Thyroid gland (tissue), 4 donors: Measurements from ENCODE around the gene SDHA.

Experiments used
- POLR2A ChIP-seq, 2 donors: fragments of 450-650 bp; IDR thresholded peaks; one replicate each; pipeline ENCODE4 v1.6.1; 2017; ENCODE audit warnings: antibody characterized with exemption in 2 of 2, mild to moderate bottlenecking in 2 of 2, moderate library complexity in 1 of 2
- TF ChIP-seq, protein P1 (sequence below), 6 experiments: fragments of 200-600 bp in 3 of 6; fragments of 450-650 bp in 3 of 6; sonication (generic) in 3 of 6; IDR thresholded peaks; one replicate each; pipeline ENCODE4 v1.5.1; 2016 to 2019; ENCODE audit warnings: antibody characterized with exemption in 6 of 6, mild to moderate bottlenecking in 2 of 6, inconsistent platforms in 1 of 6, moderate library complexity in 1 of 6

- TF ChIP-seq, protein P1, sequence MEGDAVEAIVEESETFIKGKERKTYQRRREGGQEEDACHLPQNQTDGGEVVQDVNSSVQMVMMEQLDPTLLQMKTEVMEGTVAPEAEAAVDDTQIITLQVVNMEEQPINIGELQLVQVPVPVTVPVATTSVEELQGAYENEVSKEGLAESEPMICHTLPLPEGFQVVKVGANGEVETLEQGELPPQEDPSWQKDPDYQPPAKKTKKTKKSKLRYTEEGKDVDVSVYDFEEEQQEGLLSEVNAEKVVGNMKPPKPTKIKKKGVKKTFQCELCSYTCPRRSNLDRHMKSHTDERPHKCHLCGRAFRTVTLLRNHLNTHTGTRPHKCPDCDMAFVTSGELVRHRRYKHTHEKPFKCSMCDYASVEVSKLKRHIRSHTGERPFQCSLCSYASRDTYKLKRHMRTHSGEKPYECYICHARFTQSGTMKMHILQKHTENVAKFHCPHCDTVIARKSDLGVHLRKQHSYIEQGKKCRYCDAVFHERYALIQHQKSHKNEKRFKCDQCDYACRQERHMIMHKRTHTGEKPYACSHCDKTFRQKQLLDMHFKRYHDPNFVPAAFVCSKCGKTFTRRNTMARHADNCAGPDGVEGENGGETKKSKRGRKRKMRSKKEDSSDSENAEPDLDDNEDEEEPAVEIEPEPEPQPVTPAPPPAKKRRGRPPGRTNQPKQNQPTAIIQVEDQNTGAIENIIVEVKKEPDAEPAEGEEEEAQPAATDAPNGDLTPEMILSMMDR (IDR thresholded peaks at IDR 0.05), result no peak
- TF ChIP-seq POLR2A (IDR thresholded peaks at IDR 0.05), result no peak
Measured at GRCh38 chr5:223791-224190, 5.7 kb downstream of the SDHA start.
